ENCODE measurements around the gene ZNF660. TPM values are rescaled to one million over a fixed set of nuclear protein-coding genes. Genes with fewer than 3 reads are reported as not detected.

Gene ZNF660
- total and polyA plus RNA-seq, 9 of the 15 experiments (the other 6 are each of a cell fraction or from before 2014, with no cell fraction given), result 0.06 to 0.65 (median 0.17) TPM

DNA sequence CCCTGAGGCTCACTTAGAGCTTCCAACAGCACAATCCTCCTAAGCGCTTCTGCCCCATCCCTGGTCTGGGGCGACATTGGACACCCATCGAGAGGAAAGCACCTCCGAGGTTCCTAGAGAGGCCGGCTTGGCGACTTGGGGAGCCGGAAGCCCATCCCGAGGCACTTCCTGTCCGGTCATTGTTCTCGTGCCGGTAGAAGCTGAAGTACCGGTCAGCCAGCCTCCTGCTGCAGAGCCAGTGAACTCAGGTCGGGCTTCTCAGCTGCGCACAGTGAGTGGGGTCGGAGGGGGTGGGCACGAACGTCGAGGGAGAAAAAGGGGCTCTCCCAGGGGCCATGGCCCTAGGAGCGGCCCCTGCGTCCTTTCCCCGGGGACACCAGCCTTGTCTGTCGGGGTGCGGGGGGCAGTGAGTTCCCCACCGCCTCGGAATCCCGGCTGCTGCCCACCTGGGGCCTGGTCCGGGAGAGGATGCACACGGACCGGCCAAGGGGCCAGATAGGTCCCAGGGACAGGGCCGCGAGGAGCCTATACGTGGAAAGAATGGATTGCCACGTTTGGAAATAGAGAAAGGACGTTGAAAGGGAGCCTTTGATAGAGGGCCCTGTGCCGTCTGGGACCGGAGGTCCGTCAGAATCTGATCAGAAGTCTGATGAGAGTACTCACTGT is 63.9 kb downstream of the ZNF660 start, which contains the start of gene ZNF35 (continued):
- no peak for TF ChIP-seq GTF3C2 (IDR thresholded peaks at IDR 0.05; ENCODE audit: borderline replicate concordance, extremely low read depth, insufficient read length)
- TF ChIP-seq FOXA3 (CRISPR knock-in tag; conservative IDR thresholded peaks at IDR 0.05 in 1 of 2, IDR thresholded peaks at IDR 0.05 in 1 of 2), result 0 out of 4 replicates have a peak, but pooled peaks of 1 of the 2 experiments have one; percentile 28
- no peak for TF ChIP-seq SLC30A9 (CRISPR knock-in tag; IDR thresholded peaks at IDR 0.05)
- no peak for TF ChIP-seq ARHGAP35 (IDR thresholded peaks at IDR 0.05; ENCODE audit: partially characterized antibody)
- no peak for TF ChIP-seq ETS2 (tag; IDR thresholded peaks at IDR 0.05; ENCODE audit: borderline replicate concordance, poor library complexity, severe bottlenecking)
- TF ChIP-seq HMG20B (CRISPR knock-in tag; IDR thresholded peaks at IDR 0.05), result no peak
- TF ChIP-seq PYGO2 (tag; IDR thresholded peaks at IDR 0.05), result no peak
- TF ChIP-seq, protein P1, sequence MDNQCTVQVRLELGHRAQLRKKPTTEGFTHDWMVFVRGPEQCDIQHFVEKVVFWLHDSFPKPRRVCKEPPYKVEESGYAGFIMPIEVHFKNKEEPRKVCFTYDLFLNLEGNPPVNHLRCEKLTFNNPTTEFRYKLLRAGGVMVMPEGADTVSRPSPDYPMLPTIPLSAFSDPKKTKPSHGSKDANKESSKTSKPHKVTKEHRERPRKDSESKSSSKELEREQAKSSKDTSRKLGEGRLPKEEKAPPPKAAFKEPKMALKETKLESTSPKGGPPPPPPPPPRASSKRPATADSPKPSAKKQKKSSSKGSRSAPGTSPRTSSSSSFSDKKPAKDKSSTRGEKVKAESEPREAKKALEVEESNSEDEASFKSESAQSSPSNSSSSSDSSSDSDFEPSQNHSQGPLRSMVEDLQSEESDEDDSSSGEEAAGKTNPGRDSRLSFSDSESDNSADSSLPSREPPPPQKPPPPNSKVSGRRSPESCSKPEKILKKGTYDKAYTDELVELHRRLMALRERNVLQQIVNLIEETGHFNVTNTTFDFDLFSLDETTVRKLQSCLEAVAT (IDR thresholded peaks at IDR 0.05), result no peak
- TF ChIP-seq, protein P2, sequence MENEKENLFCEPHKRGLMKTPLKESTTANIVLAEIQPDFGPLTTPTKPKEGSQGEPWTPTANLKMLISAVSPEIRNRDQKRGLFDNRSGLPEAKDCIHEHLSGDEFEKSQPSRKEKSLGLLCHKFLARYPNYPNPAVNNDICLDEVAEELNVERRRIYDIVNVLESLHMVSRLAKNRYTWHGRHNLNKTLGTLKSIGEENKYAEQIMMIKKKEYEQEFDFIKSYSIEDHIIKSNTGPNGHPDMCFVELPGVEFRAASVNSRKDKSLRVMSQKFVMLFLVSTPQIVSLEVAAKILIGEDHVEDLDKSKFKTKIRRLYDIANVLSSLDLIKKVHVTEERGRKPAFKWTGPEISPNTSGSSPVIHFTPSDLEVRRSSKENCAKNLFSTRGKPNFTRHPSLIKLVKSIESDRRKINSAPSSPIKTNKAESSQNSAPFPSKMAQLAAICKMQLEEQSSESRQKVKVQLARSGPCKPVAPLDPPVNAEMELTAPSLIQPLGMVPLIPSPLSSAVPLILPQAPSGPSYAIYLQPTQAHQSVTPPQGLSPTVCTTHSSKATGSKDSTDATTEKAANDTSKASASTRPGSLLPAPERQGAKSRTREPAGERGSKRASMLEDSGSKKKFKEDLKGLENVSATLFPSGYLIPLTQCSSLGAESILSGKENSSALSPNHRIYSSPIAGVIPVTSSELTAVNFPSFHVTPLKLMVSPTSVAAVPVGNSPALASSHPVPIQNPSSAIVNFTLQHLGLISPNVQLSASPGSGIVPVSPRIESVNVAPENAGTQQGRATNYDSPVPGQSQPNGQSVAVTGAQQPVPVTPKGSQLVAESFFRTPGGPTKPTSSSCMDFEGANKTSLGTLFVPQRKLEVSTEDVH (IDR thresholded peaks at IDR 0.05; ENCODE audit: low read depth, partially characterized antibody), result peak; percentile 86
- TF ChIP-seq, protein P3, sequence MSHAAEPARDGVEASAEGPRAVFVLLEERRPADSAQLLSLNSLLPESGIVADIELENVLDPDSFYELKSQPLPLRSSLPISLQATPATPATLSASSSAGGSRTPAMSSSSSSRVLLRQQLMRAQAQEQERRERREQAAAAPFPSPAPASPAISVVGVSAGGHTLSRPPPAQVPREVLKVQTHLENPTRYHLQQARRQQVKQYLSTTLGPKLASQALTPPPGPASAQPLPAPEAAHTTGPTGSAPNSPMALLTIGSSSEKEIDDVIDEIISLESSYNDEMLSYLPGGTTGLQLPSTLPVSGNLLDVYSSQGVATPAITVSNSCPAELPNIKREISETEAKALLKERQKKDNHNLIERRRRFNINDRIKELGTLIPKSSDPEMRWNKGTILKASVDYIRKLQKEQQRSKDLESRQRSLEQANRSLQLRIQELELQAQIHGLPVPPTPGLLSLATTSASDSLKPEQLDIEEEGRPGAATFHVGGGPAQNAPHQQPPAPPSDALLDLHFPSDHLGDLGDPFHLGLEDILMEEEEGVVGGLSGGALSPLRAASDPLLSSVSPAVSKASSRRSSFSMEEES (CRISPR knock-in tag; IDR thresholded peaks at IDR 0.05), result no peak
- TF ChIP-seq RFX5 (IDR thresholded peaks at IDR 0.05; ENCODE audit: low read depth, low read length), result no peak
- peak; percentile 46; the same call in 1 of the 2 replicates for TF ChIP-seq NFIC (IDR thresholded peaks at IDR 0.05)
- TF ChIP-seq ZKSCAN3 (CRISPR knock-in tag; IDR thresholded peaks at IDR 0.05), result no peak
- TF ChIP-seq HMGN3 (IDR thresholded peaks at IDR 0.05; ENCODE audit: borderline replicate concordance, extremely low read depth, insufficient read length, low read depth, low read length), result peak; percentile 74
- no peak for TF ChIP-seq ASH1L (IDR thresholded peaks at IDR 0.05; ENCODE audit: borderline replicate concordance, low read depth, partially characterized antibody)
- TF ChIP-seq ZNF644 (tag; IDR thresholded peaks at IDR 0.05; ENCODE audit: low read depth), result no peak
- 0 out of 4 replicates have a peak, but pooled peaks of 1 of the 2 experiments have one; percentile 10 for TF ChIP-seq RAD21 (CRISPR knock-in tag; conservative IDR thresholded peaks at IDR 0.05 in 1 of 2, IDR thresholded peaks at IDR 0.05 in 1 of 2)
